GM21526 (cell line): ENCODE results near the gene RAPGEF1.
"Not testable (repeated sequence)": the region's sequence is repeated elsewhere in the genome, so short reads cannot be mapped to it uniquely, and the experiment has no call there.

Source experiments
- ATAC-seq: cut with Tn5 transposase; IDR thresholded peaks from one replicate; pipeline ENCODE4 v1.9.1; 2021; ENCODE audit warnings: moderate library complexity; ENCODE audit not compliant: unreplicated experiment, low FRiP score

Gene RAPGEF1

GRCh38 chr9:131577005-131578000 lies 162.6 kb downstream of the RAPGEF1 start:
- ATAC-seq: no peak

GRCh38 chr9:131575946-131576853 lies 163.7 kb downstream of the RAPGEF1 start:
- ATAC-seq: no peak

GRCh38 chr9:131574730-131575640 lies 164.9 kb downstream of the RAPGEF1 start:
- no peak for ATAC-seq

GRCh38 chr9:131567910-131568309 lies 172.0 kb downstream of the RAPGEF1 start:
- no peak for ATAC-seq

GRCh38 chr9:131566158-131566557 lies 173.7 kb downstream of the RAPGEF1 start:
- ATAC-seq: no peak

- ATAC-seq: no peak
Measured at GRCh38 chr9:131565369-131565768, 174.5 kb downstream of the RAPGEF1 start.

- no peak for ATAC-seq
Measured at GRCh38 chr9:131562032-131562959, 177.6 kb downstream of the RAPGEF1 start.

GRCh38 chr9:131559421-131560000 lies 180.4 kb downstream of the RAPGEF1 start:
- ATAC-seq: no peak

GRCh38 chr9:131557855-131558548 lies 181.9 kb downstream of the RAPGEF1 start:
- ATAC-seq: no peak

- no peak for ATAC-seq
Measured at GRCh38 chr9:131555841-131556673, 183.8 kb downstream of the RAPGEF1 start.

- no peak for ATAC-seq
Measured at GRCh38 chr9:131554843-131555351, 185.0 kb downstream of the RAPGEF1 start.

- ATAC-seq: no peak
Measured at GRCh38 chr9:131554087-131554842, 185.6 kb downstream of the RAPGEF1 start.

GRCh38 chr9:131552030-131552429 lies 187.8 kb downstream of the RAPGEF1 start:
- ATAC-seq: no peak

- ATAC-seq: not testable (repeated sequence)
Measured at GRCh38 chr9:131550465-131550864, 189.4 kb downstream of the RAPGEF1 start.

- ATAC-seq: not testable (repeated sequence)
Measured at GRCh38 chr9:131549186-131549585, 190.7 kb downstream of the RAPGEF1 start.
